ENCODE data around the gene SLC12A5.

The SLC12A5 gene

DNA sequence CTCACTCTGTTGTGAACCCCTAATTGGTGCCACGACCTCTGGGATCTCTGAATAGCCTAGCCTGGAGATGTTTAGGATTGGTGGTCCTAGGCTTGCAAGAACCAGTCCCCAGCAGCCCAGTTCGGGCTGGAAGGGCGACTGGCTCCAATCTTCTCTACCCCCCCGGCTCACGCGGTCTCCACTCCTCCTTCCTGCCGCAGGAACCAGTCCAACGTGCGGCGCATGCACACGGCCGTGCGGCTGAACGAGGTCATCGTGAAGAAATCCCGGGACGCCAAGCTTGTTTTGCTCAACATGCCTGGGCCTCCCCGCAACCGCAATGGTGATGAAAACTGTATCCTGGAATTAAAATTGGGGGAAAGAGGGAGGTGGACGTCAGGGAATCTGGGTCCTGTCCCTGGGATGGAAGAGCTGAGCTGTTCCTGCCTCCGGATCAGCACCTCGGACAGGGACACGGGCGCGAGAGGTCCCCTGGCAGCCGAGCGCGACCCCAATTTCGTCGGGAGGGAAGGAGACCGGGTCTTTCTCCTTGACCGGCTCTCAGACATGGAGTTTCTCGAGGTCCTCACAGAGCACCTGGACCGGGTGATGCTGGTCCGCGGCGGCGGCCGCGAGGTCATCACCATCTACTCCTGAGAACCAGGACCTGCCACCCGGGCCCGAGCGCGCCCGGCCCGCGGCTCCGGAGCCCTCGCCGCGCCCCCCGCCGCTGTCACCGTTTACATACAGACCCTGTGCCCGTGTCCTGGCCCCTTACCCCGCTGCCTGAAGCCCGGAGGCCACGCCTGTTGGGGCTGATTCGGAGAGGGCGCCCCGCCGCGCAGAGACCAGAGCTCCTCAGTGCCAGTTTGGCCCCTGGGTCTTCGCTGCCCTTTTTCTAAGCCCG, 28.2 kb downstream of the SLC12A5 start:
- DNase-seq: no peak

DNA sequence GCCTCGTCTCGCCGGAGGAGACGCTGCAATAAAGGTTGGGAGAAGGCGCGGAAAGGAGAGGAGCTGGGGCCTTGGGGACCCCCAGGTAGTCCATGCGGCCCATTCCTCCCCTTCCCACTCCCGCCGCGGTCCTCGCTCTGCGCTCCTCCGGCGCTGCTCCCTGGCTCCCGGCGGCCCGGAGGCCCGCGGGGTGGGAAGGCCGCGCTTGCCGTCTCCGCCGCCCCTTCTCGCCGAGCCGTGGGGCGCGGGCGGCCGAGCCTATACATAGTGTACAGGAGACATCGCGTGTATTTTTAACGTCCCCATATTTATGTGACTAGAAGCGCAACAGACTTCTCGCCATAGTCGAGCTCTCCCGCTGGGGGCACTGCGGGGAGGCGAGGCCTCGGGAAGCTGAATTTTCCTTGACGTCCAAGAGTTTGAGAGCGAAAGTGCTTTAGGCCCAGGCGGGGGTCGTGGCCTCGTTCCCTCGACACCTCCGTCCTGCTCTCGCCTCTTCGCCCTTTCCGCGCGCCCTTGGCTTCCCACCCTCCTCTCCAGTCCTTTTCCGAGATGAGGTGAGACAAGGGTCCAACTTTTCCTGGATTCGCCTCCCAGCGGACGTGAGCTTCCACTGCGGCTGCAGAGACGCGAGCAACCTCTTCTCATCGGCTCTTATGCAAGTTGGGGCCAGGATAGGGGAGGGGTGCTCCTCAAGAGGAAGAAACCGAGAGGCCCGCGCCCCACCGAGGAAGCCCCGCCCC, 29.0 kb downstream of the SLC12A5 start:
- no peak for DNase-seq

DNA sequence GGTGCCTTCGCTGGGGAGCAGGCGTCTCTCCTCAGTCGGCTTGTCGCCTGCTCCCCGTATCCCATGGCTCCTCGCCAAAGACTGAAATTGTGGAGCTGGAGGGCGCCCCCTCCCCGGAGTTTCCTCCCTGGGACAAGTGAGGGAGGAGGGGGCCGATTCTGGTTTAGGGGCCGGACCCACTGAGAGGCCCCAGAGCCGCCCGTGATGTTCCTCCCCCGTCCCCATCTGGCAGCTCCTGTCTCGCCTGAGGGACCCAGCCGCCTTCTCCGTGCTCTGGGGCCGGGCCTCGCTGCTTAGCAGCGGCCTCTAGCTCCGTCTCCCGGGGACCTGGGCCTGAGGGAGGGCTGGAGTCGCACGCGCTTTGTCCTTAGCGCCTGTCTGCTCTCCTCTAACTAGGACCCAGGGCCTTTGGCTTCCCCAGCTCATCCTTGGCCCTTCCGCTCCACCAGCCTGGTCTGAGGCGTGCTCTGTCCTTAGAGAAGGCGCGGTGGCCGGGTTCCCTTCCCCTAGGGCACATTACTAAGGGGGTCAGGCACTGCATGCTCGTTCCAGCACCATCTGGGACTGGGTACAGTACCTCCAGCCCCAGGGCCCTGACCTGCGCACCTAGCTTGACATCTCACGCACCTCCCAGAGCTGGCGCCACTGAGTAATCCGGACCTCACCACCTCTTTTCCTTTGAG, 29.7 kb downstream of the SLC12A5 start:
- DNase-seq: no peak

DNA sequence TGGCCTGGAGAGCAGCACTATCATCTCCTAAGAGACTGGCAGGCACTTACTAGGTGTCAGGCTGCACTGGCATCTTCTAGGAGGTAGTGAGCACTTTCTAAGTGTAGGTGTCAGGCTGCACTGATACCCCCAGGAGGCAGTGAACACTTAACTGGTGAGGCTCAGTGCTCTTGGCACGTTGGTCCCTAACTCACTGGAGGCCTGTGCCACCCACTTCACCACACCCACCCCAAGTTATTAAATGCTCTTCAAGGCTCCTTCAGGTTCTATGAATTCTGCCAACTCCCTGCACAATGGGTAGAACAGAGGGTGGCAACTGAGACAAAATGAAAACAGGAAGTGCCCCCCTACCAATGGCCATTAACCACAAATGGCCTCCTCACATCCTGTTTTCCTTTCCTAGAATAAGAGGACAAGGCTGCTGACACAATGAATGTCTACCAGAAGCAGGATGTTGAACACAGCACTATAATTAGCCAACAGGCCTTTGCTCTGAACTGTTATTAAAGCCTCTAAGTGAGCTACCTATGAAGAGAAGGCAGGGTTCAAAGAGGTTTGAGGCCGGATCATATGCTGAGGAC, 31.4 kb downstream of the SLC12A5 start:
- DNase-seq: no peak

DNA sequence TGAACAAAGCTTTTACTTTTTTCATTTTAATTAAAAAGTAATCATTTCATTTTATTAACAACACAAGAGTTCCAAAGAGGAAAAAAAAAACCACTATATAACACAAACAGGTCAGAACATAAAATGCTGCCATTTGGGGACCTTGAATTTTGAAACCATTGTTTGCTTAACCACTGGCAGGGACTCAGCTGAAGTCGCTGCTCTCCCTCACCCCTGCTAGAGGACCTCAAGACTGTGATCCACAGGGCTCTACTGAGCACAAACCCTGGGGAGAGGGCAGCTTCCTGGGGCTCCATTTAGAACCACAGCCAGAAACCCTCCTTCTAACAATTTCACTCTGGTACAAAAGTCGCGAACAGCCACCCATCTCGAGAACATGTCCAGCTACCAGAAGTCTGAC, 32.0 kb downstream of the SLC12A5 start:
- no peak for DNase-seq

DNA sequence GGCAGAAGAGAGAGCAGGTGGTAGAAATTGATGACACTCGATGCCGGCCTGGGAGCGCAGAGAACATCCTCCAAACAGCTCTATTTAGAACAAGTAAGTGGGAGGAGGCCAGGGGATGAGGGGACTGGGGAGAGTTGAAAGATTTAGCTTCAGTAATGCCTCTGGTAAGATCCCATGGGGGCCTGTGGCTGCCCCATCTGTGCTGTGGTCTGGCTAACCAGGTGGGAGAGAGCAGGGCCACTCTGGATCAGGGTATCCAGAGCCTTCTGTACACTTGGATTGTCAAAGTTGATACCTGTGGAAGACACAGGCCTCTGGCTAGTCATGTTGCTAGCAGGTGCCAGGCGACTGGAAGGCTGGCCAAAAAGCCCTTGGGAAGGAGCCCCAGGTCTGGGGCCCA, 33.1 kb downstream of the SLC12A5 start:
- DNase-seq: no peak

DNA sequence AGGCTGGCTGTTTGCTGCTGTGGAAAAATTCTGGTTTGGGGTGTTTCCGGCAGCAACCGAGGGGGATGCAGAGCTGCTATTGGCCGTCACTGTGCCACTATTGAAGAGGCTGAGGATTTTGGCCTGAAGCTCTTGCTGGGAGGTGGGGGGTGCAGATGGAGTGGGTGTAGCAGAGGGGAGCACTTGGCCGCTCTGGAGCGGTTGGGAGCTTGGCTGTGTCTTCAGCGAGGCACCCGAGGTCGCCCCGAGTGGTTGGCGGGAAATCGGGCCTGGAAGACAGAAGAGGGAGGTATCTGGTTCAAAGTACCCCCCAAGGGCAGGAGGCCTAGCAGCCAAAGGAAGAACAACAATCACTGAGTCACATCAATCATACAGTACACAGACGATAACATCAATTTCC, 33.6 kb downstream of the SLC12A5 start:
- DNase-seq: no peak

DNA sequence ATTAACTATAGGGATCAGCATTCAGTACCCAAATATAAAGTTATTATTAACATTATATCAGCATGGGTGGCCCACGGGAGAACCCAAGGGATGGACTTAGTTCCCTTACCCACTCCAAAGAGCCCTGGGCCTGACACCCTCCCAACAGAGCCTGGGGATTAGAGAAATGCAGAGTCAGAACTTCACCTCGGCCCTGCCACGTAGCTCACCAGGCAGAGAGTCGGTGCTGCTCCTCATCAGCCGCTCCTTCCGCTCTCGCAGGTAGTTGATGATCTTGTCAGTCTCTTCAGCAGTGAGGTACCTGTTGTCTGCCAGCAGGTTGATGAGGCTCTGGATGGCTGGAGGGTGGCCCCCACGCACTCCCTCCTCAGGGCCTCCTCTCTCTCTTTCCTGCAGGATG, 34.1 kb downstream of the SLC12A5 start:
- DNase-seq: no peak

DNA sequence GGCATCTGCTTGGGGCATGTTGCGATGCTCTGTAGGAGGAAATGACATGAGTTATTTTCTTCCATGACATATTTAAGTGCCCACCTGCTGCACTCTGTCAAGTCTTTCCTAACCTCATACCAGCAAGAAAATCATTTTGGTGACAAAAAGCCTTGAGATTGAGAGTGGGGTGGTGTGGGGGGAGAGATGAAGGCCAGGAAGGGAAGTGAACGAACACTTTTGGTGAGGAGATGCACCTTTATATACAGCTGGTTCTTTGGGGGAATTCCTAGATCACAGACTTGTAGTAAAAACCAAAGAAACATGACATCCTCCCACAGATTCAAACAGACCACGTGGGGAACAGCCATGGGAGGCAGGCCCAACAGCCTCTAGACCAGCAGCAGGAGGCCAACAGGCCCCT, 34.6 kb downstream of the SLC12A5 start:
- DNase-seq: no peak

DNA sequence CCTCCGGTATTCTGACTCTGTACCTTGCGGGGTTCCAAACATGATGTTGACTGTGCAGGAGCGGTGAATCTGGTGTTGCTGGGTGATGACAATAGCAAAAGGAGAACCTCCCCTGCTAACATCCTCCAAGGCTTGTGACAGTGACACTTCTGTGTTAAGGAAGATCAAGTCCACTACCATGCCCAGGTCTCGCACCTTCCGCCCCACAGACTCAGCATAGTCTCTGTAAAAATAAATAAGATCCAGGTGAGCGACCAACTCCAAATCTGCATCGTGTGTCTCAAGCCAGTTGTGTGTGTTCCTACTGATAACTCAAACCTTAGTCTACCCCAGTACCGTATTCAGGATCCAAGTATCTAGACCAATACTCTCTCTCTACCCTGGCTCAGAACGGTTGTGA, 36.0 kb downstream of the SLC12A5 start:
- no peak for DNase-seq

DNA sequence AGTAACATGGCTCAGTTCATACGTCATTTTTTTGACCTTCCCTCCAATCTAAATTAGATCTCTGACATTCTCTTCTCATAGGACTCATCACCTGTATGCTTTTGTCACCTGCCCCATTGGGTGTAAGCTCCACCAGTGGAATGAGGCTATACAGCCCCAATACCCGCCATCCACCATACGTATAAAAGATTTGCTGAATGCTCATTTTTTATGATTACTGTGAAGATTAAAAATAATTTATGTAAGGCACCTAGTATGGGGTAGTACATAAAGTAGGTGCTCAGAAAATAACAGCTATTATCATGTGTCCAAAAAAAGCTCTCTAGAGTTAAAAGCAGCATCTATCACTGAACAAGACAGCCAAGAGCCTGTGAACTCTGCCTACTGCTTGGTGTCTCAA, 36.7 kb downstream of the SLC12A5 start:
- no peak for DNase-seq

DNA sequence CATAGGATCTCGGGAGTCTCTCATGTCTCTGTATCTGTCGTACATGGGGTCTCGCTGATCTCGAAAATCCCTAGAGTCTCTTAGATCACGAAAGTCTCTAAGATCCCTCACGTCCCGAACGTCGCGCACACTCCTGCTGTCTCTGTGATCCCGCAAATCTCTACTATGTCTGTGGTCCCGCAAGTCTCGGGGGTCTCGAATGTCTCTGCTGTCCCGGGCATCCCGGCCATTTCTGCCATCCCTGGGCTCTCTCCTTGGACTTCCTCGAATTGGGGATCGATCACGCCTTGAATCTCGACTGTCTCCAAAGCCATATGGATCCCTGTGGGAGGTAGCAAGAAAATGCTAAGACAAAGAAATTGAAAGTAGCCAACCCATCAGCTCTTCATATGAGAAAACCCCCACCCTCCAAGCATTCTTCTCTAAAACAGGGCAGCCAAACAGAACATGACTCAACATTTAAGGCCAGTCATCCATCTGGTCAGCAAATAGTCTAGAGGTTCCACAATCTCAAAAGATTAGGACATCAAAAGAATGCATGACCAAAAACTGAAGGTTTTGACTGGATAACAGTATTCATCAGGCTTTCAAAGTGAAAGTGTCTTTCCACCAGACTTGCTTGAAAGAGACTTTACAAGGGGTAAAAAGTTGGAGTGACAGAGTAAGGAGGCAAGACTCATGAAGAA, 41.3 kb downstream of the SLC12A5 start:
- DNase-seq: no peak

DNA sequence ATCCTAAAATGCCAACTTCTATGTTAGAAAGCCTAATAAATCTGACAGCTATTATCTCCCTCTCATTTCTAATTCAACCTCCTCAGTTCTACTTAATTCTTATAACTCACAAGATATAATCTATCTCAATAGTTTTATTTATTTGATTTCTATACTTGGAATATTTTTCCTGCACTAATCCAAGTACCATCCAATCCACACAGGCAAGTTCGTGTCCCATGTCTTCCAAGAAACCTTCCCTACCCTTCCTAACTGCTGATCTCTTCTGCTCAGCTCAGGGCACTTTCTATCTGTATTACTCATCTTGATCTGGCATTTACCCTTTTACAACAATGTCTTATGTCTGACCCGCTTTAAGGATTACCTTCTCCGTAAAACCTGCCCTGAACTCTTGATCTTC, 42.6 kb downstream of the SLC12A5 start:
- no peak for DNase-seq

DNA sequence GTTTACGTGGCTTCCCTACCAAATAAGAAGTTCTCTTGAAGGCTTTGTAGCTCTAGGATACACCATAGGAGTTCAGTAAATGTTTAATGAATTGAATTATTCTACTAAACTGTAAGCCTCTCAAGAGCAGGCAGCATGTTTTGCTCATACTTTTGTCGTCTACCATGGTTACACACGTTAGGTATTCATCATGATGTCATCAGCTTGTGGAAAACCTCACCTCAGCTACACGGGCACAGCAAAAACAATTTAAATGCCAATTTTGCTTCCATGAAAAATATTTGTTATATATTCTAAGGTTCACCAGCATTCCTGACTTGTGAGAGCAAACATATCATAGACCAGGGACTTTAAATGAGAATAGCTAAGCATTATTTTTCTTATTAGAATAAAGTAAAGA, 44.0 kb downstream of the SLC12A5 start:
- DNase-seq: no peak

DNA sequence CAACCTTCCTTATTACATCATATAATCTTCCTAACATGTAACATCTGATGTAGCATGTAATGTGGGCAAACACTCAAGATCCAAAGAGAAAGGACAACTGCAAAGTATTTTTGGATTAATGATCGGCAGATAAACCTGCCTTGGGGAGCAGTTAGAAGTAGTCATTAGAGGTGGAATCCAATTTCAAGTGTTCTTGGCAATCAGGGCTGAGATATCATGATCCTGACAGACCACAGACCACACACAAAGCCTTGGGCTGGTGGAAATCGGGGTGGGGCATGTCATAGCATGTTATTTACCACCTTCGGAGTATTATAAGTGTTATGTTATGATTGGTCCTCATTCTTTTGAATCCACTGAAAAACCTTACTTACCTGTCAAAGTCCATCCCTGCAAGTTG, 44.4 kb downstream of the SLC12A5 start:
- no peak for DNase-seq

DNA sequence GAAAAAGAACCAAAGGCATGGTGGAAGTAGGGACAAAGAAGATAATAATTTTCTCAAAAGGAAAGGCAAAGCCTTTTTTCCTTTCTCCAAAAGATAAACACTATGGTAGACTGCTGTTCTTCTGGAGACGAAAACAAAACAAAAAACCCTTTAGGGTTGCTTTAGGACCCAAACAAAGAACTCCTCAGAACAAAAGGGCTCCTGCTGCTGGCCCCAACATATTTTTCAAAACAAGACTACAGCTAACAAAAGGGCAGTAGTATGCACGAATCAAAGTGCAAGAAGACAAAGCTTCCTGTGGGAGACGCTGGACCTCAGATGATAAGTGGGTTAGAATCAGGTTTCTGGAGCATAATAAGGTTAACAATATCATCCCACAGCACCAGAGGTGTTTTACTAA, 45.0 kb downstream of the SLC12A5 start:
- no peak for DNase-seq

DNA sequence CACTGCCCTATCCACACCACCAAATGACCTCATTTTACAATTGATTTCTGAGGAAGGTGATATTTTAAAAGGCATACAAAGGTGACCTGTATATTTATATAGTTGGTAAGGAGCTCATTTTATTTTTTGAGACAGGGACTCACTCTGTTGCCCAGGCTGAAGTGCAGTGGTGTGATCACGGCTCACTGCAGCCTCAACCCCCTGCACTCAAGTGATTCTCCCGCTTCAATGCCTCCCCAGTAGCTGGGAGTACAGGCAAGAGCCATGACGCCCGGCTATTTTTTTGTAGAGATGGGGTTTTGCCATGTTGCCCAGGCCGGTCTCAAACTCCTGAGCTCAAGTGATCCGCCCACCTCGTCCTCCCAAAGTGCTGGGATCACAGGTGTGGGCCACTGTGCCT, 47.8 kb downstream of the SLC12A5 start:
- no peak for DNase-seq

DNA sequence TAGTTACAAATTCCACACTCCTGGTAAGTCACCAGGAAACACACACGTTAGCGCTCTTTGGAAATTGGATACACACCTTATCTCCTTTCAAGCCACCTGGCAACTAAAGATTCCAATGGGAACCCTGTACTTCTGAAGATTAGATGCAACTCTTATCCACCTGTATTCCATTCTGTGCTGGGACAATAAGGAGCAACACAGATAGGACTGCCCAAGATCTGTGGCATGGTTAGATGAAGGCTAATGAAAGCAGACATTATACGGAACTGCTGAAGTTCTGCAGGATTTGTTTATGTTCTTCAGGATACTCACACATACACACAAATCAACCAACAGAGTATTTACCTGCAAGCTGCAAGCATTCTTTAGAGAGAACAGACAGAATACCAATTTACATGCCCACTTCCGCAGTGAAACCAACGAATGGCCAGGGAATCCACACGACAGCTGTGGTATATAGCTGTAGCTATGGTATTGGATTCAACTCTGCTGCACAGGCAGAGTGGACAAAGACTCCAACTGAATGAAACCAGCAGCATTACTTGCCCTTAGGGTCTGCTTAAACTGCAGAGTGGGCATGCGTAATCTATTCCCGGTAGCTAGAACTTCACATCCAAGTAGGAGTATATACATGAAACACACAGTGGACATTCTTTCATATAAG, 48.8 kb downstream of the SLC12A5 start:
- no peak for DNase-seq

DNA sequence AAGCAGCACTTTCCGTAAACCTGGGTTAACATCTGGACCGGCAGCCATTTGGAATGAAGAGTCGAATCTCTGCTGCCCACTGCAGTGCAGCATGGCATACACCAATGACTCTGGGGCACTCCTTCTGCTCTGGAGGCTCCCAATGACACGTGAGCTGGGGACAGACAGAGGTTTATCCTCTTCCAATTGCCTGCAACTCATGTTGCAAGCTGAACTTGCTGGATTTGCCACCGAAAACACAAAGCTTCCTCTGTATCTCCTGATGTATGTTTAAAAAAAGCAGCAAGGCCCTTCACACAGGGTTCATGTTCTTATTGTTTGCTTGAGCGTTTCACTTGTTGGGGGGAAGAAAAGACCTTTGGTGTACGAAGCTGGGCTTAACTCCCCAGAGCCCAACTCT, 49.9 kb downstream of the SLC12A5 start:
- DNase-seq: no peak

DNA sequence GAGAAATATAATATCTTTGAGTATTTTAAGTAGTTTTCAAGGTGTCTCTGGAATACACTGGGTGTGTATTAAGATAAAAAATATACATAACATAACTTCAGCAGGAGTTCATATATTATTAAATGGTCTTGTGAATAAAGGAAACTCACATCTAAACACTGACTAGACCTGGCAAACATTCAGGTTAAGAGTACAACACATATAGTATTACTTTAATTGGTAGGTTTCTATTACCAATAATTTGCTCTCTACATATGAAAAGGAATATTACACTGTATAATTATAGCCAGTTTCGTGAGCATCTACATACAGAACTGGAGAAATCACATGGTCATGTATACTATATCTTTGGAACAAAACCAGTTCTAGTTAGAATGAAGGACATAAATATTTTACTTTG, 52.1 kb downstream of the SLC12A5 start:
- no peak for DNase-seq

DNA sequence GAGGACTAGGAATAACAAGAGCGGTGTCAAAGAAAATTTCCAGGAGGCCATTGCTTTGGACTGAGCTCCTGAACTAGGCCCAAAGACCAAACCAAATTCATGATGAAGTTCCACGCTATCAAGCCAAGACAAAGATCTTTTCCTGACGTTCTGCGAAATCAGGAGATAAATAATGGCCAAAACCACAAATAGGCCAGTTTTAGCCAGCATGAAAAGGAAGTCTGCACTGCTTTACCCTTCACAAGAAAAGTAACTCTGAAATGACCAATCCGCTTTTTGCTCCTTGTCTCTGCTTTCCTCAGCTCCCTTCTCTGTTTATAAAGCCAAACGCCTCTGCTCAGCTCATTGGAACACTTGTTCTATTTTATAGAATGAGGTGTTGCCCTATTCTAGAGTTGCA, 54.1 kb downstream of the SLC12A5 start:
- DNase-seq: no peak

DNA sequence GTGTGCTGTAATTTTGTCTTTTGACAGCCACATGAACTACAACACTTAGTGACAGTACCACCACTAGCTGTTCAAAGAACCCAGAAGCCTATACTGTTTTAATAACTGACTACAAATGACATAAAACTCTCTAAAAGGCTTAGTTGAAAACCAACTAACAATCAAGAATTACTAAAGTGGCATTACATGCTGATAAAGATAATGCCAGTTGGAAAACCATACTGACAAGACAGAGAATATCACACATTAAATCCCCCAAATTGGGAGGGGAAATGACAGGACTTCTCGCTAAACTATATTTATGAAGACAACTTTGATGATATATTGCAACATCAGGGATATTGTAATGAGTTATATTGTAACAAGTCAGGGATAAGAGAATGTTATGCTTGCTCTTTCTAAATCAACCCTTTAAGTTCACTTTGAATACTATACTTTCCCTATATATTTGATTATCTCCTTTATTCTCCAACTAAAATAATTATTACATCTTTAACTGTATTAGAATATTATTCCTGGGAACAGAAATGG, 54.6 kb downstream of the SLC12A5 start:
- no peak for DNase-seq

Measured in activated gamma-delta T cell treated with Interleukin-2 at 50 U/mL for 16 hours (primary cell).